Brain microvascular endothelial cell (primary cell): Measurements from ENCODE around the gene STH.

ENCODE experiments used
- DNase-seq: peaks from one replicate; pipeline ENCODE4 v3.0.0-alpha.2; 2020
- H3K27ac ChIP-seq: fragments of 250-450 bp; sonication (Bioruptor Pico); 2 replicates; pipeline ENCODE4 v1.5.1; 2020; ENCODE audit warnings: mild to moderate bottlenecking, moderate library complexity
- H3K27me3 ChIP-seq: fragments of 250-450 bp; sonication (Bioruptor Pico); replicated peaks from 2 replicates; pipeline ENCODE4 v1.5.1; 2020; ENCODE audit warnings: mild to moderate bottlenecking
- H3K36me3 ChIP-seq: fragments of 250-450 bp; sonication (Bioruptor Pico); replicated peaks from 2 replicates; pipeline ENCODE4 v1.5.1; 2020; ENCODE audit warnings: mild to moderate bottlenecking
- H3K4me3 ChIP-seq: 2 replicates; pipeline ENCODE4 v1.5.1; 2011; ENCODE audit warnings: low read depth, mild to moderate bottlenecking, control low read depth, low read length, moderate library complexity
- in situ Hi-C: cut with HindIII; loops from 2 replicates; pipeline ENCODE4 v1.10.0; 2017; ENCODE audit warnings: low sequenced_read_pairs, low pct_ligation_motif_present
- TF ChIP-seq, protein P1 (sequence below): IDR thresholded peaks from 2 replicates; pipeline ENCODE4 v1.5.1; 2011; ENCODE audit warnings: low read depth, mild to moderate bottlenecking, moderate library complexity, low read length, control low read depth, inconsistent platforms; ENCODE audit errors: missing control alignments

STH gene

DNA sequence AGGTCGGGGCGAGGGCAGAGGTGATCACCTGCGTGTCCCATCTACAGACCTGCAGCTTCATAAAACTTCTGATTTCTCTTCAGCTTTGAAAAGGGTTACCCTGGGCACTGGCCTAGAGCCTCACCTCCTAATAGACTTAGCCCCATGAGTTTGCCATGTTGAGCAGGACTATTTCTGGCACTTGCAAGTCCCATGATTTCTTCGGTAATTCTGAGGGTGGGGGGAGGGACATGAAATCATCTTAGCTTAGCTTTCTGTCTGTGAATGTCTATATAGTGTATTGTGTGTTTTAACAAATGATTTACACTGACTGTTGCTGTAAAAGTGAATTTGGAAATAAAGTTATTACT is 28.9 kb downstream of the STH start:
- no peaks in the 10 kb centered on the region for H3K27me3 ChIP-seq
- H3K27ac ChIP-seq = no peak overlapping the region
- H3K4me3 ChIP-seq = no peak overlapping the region
- H3K36me3 ChIP-seq = peaks cover 34% of the 10 kb centered on the region
- no peak for DNase-seq
- in situ Hi-C loops = no loop called here
- TF ChIP-seq, protein P1, sequence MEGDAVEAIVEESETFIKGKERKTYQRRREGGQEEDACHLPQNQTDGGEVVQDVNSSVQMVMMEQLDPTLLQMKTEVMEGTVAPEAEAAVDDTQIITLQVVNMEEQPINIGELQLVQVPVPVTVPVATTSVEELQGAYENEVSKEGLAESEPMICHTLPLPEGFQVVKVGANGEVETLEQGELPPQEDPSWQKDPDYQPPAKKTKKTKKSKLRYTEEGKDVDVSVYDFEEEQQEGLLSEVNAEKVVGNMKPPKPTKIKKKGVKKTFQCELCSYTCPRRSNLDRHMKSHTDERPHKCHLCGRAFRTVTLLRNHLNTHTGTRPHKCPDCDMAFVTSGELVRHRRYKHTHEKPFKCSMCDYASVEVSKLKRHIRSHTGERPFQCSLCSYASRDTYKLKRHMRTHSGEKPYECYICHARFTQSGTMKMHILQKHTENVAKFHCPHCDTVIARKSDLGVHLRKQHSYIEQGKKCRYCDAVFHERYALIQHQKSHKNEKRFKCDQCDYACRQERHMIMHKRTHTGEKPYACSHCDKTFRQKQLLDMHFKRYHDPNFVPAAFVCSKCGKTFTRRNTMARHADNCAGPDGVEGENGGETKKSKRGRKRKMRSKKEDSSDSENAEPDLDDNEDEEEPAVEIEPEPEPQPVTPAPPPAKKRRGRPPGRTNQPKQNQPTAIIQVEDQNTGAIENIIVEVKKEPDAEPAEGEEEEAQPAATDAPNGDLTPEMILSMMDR = no peak

GRCh38 chr17:46028374-46028773 is 29.3 kb downstream of the STH start:
- no peaks in the 10 kb centered on the region for H3K27me3 ChIP-seq
- H3K36me3 ChIP-seq = peaks cover 39% of the 10 kb centered on the region
- DNase-seq = no peak
- in situ Hi-C loops = no loop called here
- no peak overlapping the region for H3K4me3 ChIP-seq
- H3K27ac ChIP-seq = no peak overlapping the region
- TF ChIP-seq, protein P1 = no peak

DNA sequence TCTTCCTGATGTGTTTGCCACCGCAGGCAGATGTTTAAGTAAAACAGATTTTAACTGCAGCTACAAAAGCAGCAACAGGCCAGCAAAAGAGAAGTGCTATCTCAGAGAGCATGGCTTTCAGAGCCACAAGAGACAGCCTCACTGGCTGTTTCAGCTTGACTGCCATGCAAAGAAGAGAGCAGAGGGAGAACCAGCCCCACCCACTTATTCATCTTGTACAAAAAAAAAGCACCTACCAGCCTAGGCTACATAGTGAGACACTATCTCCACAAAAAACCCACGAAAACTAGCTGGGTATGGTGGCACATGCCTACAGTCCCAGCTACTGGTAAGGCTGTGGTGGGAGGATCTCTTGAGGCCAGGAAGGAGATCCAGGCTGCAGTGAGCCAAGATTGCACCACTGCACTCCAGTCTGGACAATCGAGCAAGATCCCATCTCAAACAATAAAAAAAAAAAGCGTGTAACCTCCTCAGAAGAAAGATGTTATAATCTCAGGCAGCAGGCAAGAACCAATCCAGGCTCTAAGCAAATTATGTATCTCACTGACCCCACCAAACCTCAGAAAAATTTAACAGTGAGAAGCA is 30.0 kb downstream of the STH start:
- no peak overlapping the region for H3K4me3 ChIP-seq
- no peak overlapping the region for H3K27ac ChIP-seq
- DNase-seq = no peak
- TF ChIP-seq, protein P1 = no peak
- in situ Hi-C loops = no loop called here
- no peaks in the 10 kb centered on the region for H3K27me3 ChIP-seq
- peaks cover 46% of the 10 kb centered on the region for H3K36me3 ChIP-seq

- Histone ChIP-seq H3K27me3 (no peaks in the 10 kb centered on the region), H3K36me3 (peaks cover 51% of the 10 kb centered on the region), H3K4me3 (no peak overlapping the region), H3K27ac (no peak overlapping the region)
- TF ChIP-seq, protein P1 = no peak
- in situ Hi-C loops = no loop called here
- DNase-seq = no peak
Measured at GRCh38 chr17:46029627-46030026, 30.6 kb downstream of the STH start.

DNA sequence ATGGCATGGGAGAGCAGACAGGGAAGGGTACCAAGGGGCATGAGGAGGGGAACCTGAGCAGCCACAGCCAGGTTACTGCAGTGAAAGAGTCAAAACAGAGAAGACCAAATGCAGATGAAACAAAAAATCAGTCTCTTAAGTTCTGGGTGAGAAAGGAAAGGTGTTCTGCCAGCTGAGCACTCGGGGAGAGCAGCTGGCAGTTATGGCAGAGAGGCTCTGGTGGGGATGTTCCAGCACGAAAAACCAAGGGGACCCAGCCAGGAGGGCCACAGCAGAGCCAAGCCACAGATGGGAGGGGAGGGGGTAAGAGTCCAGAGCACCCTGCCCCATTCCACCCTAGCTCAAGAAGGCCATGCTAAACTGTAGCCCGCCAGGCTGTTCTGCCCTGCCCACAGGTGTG is 31.7 kb downstream of the STH start:
- no peak for DNase-seq
- TF ChIP-seq, protein P1 = no peak
- Histone ChIP-seq H3K36me3 (peaks cover 55% of the 10 kb centered on the region), H3K27ac (no peak overlapping the region), H3K4me3 (no peak overlapping the region), H3K27me3 (no peaks in the 10 kb centered on the region)
- in situ Hi-C loops = no loop called here

DNA sequence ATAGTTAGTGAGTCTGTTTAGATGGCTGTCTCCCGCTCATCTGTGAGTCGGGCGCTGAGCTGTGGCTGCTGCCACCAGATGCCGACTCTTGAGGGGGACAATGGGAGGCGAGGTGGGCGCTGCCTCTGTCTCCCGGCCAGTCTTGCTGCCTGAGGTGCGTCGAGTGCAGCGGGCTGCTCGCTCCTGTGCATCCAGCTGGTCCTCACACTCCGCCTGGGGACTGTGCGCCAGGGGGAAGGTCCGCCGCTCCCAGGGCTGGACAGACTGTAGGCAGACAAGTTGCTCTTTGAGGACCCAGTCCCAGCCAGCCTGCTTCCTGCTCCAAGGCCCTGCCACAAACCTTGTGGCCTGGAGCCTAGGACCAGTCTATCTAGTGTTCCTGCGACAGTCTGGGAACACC is 32.4 kb downstream of the STH start:
- H3K4me3 ChIP-seq = no peak overlapping the region
- H3K36me3 ChIP-seq = peaks cover 60% of the 10 kb centered on the region
- TF ChIP-seq, protein P1 = no peak
- in situ Hi-C loops = no loop called here
- no peak for DNase-seq
- no peaks in the 10 kb centered on the region for H3K27me3 ChIP-seq
- H3K27ac ChIP-seq = no peak overlapping the region
